ENCODE results near the gene TMEM242. TPM values are rescaled to one million over a fixed set of nuclear protein-coding genes. Genes with fewer than 3 reads are reported as not detected.

The TMEM242 gene
- 5.6 to 7.6 TPM (median 6.8 TPM) in 5 replicates for total RNA-seq (2022; extraction: Qiagen RNA extraction)

GRCh38 chr6:157323255-157323965, at the start of gene TMEM242:
TMEM242 (minus strand) TSS chr6:157323519; CDS start chr6:157323499, 20 bp downstream.

Other genes starting within 250 kb of the TMEM242 start
- gene ZDHHC14, start 57.7 kb upstream of the TMEM242 start, total RNA-seq (2022; extraction: Qiagen RNA extraction) = 2.6 to 4.1 TPM (median 3.1 TPM) in 5 replicates